ENCODE results near the gene RDH8.

GRCh38 chr19:10005632-10006334 is 7.5 kb upstream of the RDH8 start:
- TF ChIP-seq PPARA (CRISPR knock-in tag; IDR thresholded peaks at IDR 0.05; ENCODE audit: borderline replicate concordance) (no peak), ZFP30 (CRISPR knock-in tag; IDR thresholded peaks at IDR 0.05) (no peak), GLIS3 (CRISPR knock-in tag; IDR thresholded peaks at IDR 0.05) (no peak), ZFP3 (CRISPR knock-in tag; IDR thresholded peaks at IDR 0.05) (no peak), ZNF565 (CRISPR knock-in tag; conservative IDR thresholded peaks at IDR 0.05; ENCODE audit: low read depth) (no peak), TOX (CRISPR knock-in tag; IDR thresholded peaks at IDR 0.05; ENCODE audit: borderline replicate concordance) (no peak), CSDC2 (CRISPR knock-in tag; IDR thresholded peaks at IDR 0.05) (no peak)

Measured in SK-N-SH treated with all-trans-retinoic acid at 6 μM for 48 hours (cell line).